Stimulated activated naive CD8-positive, alpha-beta T cell treated with anti-CD3 and anti-CD28 coated beads, Interleukin-15, Interleukin-2, amounts not matched to agents 100 U/mL and 50 U/mL, for 24 hours (primary cell): Measurements from ENCODE around the gene ATP2B2.

Experiments used
- ATAC-seq: fragments of 150-1000 bp; cut with Tn5 transposase; one replicate; pipeline ENCODE4 v1.10.0; 2021
- DNase-seq: peaks from one replicate; pipeline ENCODE4 v3.0.0; 2021

Gene ATP2B2

GRCh38 chr3:10529809-10530208, 24.4 kb upstream of the ATP2B2 start:
- no peak for DNase-seq
- ATAC-seq = no peak

- DNase-seq = no peak
- ATAC-seq = no peak
Observed at GRCh38 chr3:10528046-10528445, 22.7 kb upstream of the ATP2B2 start.

- ATAC-seq (no peak), DNase-seq (no peak)
Observed at GRCh38 chr3:10527295-10528001, 22.1 kb upstream of the ATP2B2 start.

- DNase-seq (no peak), ATAC-seq (no peak)
Observed at GRCh38 chr3:10526366-10526765, 21.0 kb upstream of the ATP2B2 start.

GRCh38 chr3:10524799-10525301, 19.5 kb upstream of the ATP2B2 start:
- DNase-seq = no peak
- ATAC-seq = no peak

GRCh38 chr3:10524270-10524669, 18.9 kb upstream of the ATP2B2 start:
- DNase-seq = no peak
- no peak for ATAC-seq

- ATAC-seq (no peak), DNase-seq (no peak)
Observed at GRCh38 chr3:10523561-10523960, 18.2 kb upstream of the ATP2B2 start.

- DNase-seq (no peak), ATAC-seq (no peak)
Observed at GRCh38 chr3:10522646-10523303, 17.4 kb upstream of the ATP2B2 start.

- ATAC-seq = no peak
Observed at GRCh38 chr3:10521772-10522441, 16.5 kb upstream of the ATP2B2 start.

GRCh38 chr3:10520072-10520471, 14.7 kb upstream of the ATP2B2 start:
- DNase-seq = no peak

More at GRCh38 chr3:10521772-10522441, 16.5 kb upstream of the ATP2B2 start:
- no peak for DNase-seq

GRCh38 chr3:10519236-10519635, 13.8 kb upstream of the ATP2B2 start:
- ATAC-seq (no peak), DNase-seq (no peak)

More at GRCh38 chr3:10520072-10520471, 14.7 kb upstream of the ATP2B2 start:
- ATAC-seq = no peak

- no peak for DNase-seq
- no peak for ATAC-seq
Observed at GRCh38 chr3:10518506-10519150, 13.2 kb upstream of the ATP2B2 start.

- DNase-seq = no peak
- no peak for ATAC-seq
Observed at GRCh38 chr3:10517627-10518026, 12.2 kb upstream of the ATP2B2 start.

- DNase-seq (no peak), ATAC-seq (no peak)
Observed at GRCh38 chr3:10516544-10517452, 11.4 kb upstream of the ATP2B2 start.

- DNase-seq = no peak
- no peak for ATAC-seq
Observed at GRCh38 chr3:10515884-10516495, 10.6 kb upstream of the ATP2B2 start.

- no peak for DNase-seq
- no peak for ATAC-seq
Observed at GRCh38 chr3:10515396-10515795, 10.0 kb upstream of the ATP2B2 start.

- no peak for DNase-seq
Observed at GRCh38 chr3:10514407-10515069, 9.2 kb upstream of the ATP2B2 start.

GRCh38 chr3:10513306-10513705, 7.9 kb upstream of the ATP2B2 start:
- DNase-seq = no peak
- no peak for ATAC-seq

More at GRCh38 chr3:10514407-10515069, 9.2 kb upstream of the ATP2B2 start:
- ATAC-seq = no peak

- ATAC-seq = no peak
- no peak for DNase-seq
Observed at GRCh38 chr3:10512687-10513086, 7.3 kb upstream of the ATP2B2 start.

- ATAC-seq (no peak), DNase-seq (no peak)
Observed at GRCh38 chr3:10511809-10512494, 6.6 kb upstream of the ATP2B2 start.
